ENCODE results near the gene MYL12A.

- no peak for TF ChIP-seq REST (IDR thresholded peaks at IDR 0.05; ENCODE audit: low read depth)
- no peak for TF ChIP-seq CTCF (IDR thresholded peaks at IDR 0.05 in 2 of 3, conservative IDR thresholded peaks at IDR 0.05 in 1 of 3; ENCODE audit: borderline replicate concordance in 1 of 3, insufficient read depth in 1 of 3, low read depth in 2 of 3, low read length in 2 of 3)
- TF ChIP-seq POLR2A (IDR thresholded peaks at IDR 0.05; ENCODE audit: borderline replicate concordance, extremely low read depth, insufficient read depth, insufficient read length): no peak
- no peak for TF ChIP-seq POLR2AphosphoS5 (IDR thresholded peaks at IDR 0.05; ENCODE audit: low read depth, low read length)
- TF ChIP-seq TCF7L2 (IDR thresholded peaks at IDR 0.05; ENCODE audit: borderline replicate concordance, extremely low read depth, insufficient read depth, insufficient read length): no peak
- TF ChIP-seq FOSL1 (IDR thresholded peaks at IDR 0.05; ENCODE audit: low read depth): no peak
- no peak for TF ChIP-seq ZBTB33 (IDR thresholded peaks at IDR 0.05; ENCODE audit: extremely low read depth, insufficient replicate concordance, low read length)
- TF ChIP-seq MAX (IDR thresholded peaks at IDR 0.05): no peak
- no peak for TF ChIP-seq EZH2 (IDR thresholded peaks at IDR 0.05)
- TF ChIP-seq EZH2phosphoT487 (IDR thresholded peaks at IDR 0.05; ENCODE audit: borderline replicate concordance): no peak
- no peak for TF ChIP-seq RAD21 (IDR thresholded peaks at IDR 0.05; ENCODE audit: low read depth)
- no peak for TF ChIP-seq SP1 (IDR thresholded peaks at IDR 0.05; ENCODE audit: low read depth)
Observed at GRCh38 chr18:3283908-3284307, 36.3 kb downstream of the MYL12A start.

Data from HCT116 (cell line).